HFF-Myc (cell line): ENCODE results near the gene KCTD14.

ENCODE experiments used
- DNase-seq: peaks from one replicate; pipeline ENCODE4 v3.0.0-alpha.2; 2011; ENCODE audit warnings: low read depth; ENCODE audit errors: extremely low read depth
- H3K4me3 ChIP-seq: replicated peaks from 2 replicates; pipeline ENCODE4 v1.5.1; 2011; ENCODE audit warnings: low read depth, mild to moderate bottlenecking, control low read depth, low read length
- CTCF ChIP-seq: IDR thresholded peaks from 2 replicates; pipeline ENCODE4 v1.5.1; 2012; ENCODE audit warnings: mild to moderate bottlenecking, low read depth, low read length, control low read depth; ENCODE audit errors: missing control alignments

Gene KCTD14

GRCh38 chr11:78010304-78010703 is 12.8 kb downstream of the KCTD14 start:
- DNase-seq: no peak
- TF ChIP-seq CTCF: no peak
- H3K4me3 ChIP-seq: no peak overlapping the region

GRCh38 chr11:78009062-78009461 is 14.0 kb downstream of the KCTD14 start:
- no peak for DNase-seq
- no peak for TF ChIP-seq CTCF
- no peak overlapping the region for H3K4me3 ChIP-seq

GRCh38 chr11:78000193-78000592 is 22.9 kb downstream of the KCTD14 start:
- no peak overlapping the region for H3K4me3 ChIP-seq
- TF ChIP-seq CTCF: peak; percentile 68
- DNase-seq: peak; percentile 30

- DNase-seq: no peak
- no peak overlapping the region for H3K4me3 ChIP-seq
- TF ChIP-seq CTCF: no peak
These were observed 23.5 kb downstream of the KCTD14 start for GRCh38 chr11:77999446-78000030.

GRCh38 chr11:77994434-77995362 is 28.4 kb downstream of the KCTD14 start, which contains the start of gene INTS4:
Gene INTS4 (minus strand): TSS chr11:77994668. CDS start chr11:77994643, 25 bp downstream.
- H3K4me3 ChIP-seq: peak within 1 kb of the TSS; percentile 93
- TF ChIP-seq CTCF: no peak
- DNase-seq: peak; percentile 99

- TF ChIP-seq CTCF: no peak
- H3K4me3 ChIP-seq: peak overlapping the region; percentile 93
- DNase-seq: no peak
These were observed 29.2 kb downstream of the KCTD14 start for GRCh38 chr11:77993902-77994301.
